K562 (cell line): ENCODE data around the gene PDLIM5. TPM values are rescaled to one million over a fixed set of nuclear protein-coding genes. Genes with fewer than 3 reads are reported as not detected.

Experiments
- ATAC-seq: fragments of 200-7000 bp; cut with Tn5 transposase; 3 replicates; pipeline ENCODE4 v1.9.1; 2020; ENCODE audit warnings: moderate library complexity
- BruUV-seq: library from RNA; stranded (reverse); fragments of 400-500 nt; replicated peaks from 2 replicates; lab custom pipeline; 2021; lab: Mats Ljungman, UMichigan
- CTCF ChIA-PET: fragments of 300-600 bp; formaldehyde crosslinking; extraction: SDS; loops from one replicate; lab custom pipeline; 2021; ENCODE audit warnings: low intra/inter-chr PET ratio; lab: Yijun Ruan, JAX
- POLR2A ChIA-PET: fragments of 300-600, 350-650 bp; sonication (Branson Sonifier 250); formaldehyde crosslinking; extraction: SDS; loops from one replicate; lab custom pipeline; 2021; ENCODE audit warnings: antibody characterized with exemption, inconsistent platforms; lab: Yijun Ruan, JAX
- DNase-seq, 4 experiments: peaks; one replicate each; pipeline versions ENCODE4 v3.0.0 to v3.0.0-alpha.2; 2011 to 2018; ENCODE audit warnings: low spot score in 3 of 4, mixed read lengths in 3 of 4; ENCODE audit errors: extremely low read depth in 1 of 4
- FAIRE-seq: peaks from 2 replicates; lab custom pipeline; 2011; peaks lifted over from hg19 to GRCh38; lab: Jason Lieb, UNC
- H2AFZ ChIP-seq: 2 replicates; pipeline ENCODE4 v1.6.0; 2011; ENCODE audit warnings: low read depth, low read length, control low read depth, inconsistent platforms
- H3K27ac ChIP-seq: fragments of 200-600 bp; 3 replicates; pipeline ENCODE4 v1.8.0; 2011; ENCODE audit warnings: low read depth, mild to moderate bottlenecking, control low read depth, inconsistent platforms, low read length, moderate library complexity, mixed read lengths; ENCODE audit errors: extremely low read depth
- H3K27me3 ChIP-seq, 2 experiments: fragments of 300-600 bp in 1 of 2; 2 replicates in 1 of 2; 3 replicates in 1 of 2; pipeline versions ENCODE4 v1.6.0 to v1.8.0; 2011; ENCODE audit warnings: inconsistent platforms in 2 of 2, low read length in 2 of 2, mild to moderate bottlenecking in 1 of 2, mixed read lengths in 1 of 2, moderate library complexity in 1 of 2; ENCODE audit not compliant: control insufficient read depth in 2 of 2, insufficient read depth in 2 of 2
- H3K36me3 ChIP-seq: fragments of 300-600 bp; 3 replicates; pipeline ENCODE4 v1.8.0; 2011; ENCODE audit warnings: mild to moderate bottlenecking, low read length, inconsistent platforms; ENCODE audit not compliant: control insufficient read depth, insufficient read depth
- H3K4me1 ChIP-seq, 2 experiments: fragments of 200-600 bp in 1 of 2; replicated peaks in 1 of 2; 2 replicates in 1 of 2; 3 replicates in 1 of 2; pipeline versions ENCODE4 v1.5.1 to v1.8.0; 2011; ENCODE audit warnings: inconsistent platforms in 2 of 2, low read length in 2 of 2, mild to moderate bottlenecking in 1 of 2, mixed read lengths in 1 of 2, moderate library complexity in 1 of 2; ENCODE audit not compliant: control insufficient read depth in 2 of 2, insufficient read depth in 2 of 2
- H3K4me2 ChIP-seq: 2 replicates; pipeline ENCODE4 v1.6.1; 2011; ENCODE audit warnings: low read length, control low read depth, inconsistent platforms, mixed read lengths; ENCODE audit not compliant: insufficient read depth
- H3K4me3 ChIP-seq: fragments of 200-600 bp; sonication (generic), shearing (Covaris generic); 2 replicates; pipeline ENCODE4 v1.5.1; 2016; ENCODE audit warnings: control low read depth, inconsistent platforms
- H3K79me2 ChIP-seq: fragments of 200-600 bp; 3 replicates; pipeline ENCODE4 v1.8.0; 2011; ENCODE audit warnings: low read length, inconsistent platforms; ENCODE audit not compliant: control insufficient read depth, insufficient read depth
- H3K9ac ChIP-seq, 2 experiments: 2 replicates each; pipeline versions ENCODE4 v1.6.0 to v1.6.1; 2011; ENCODE audit warnings: low read depth in 2 of 2, low read length in 2 of 2, control low read depth in 1 of 2, inconsistent platforms in 1 of 2, mild to moderate bottlenecking in 1 of 2, mixed read lengths in 1 of 2; ENCODE audit not compliant: insufficient read depth in 1 of 2
- H3K9me1 ChIP-seq: one replicate; pipeline ENCODE4 v1.6.0; 2011; ENCODE audit warnings: inconsistent platforms, mild to moderate bottlenecking, low read length, moderate library complexity; ENCODE audit not compliant: control insufficient read depth, insufficient read depth
- H3K9me3 ChIP-seq: replicated peaks from 2 replicates; pipeline ENCODE4 v1.5.1; 2011; ENCODE audit warnings: low read depth, low read length, inconsistent platforms; ENCODE audit not compliant: control insufficient read depth, insufficient read depth
- H4K20me1 ChIP-seq: replicated peaks from 2 replicates; pipeline ENCODE4 v1.6.1; 2011; ENCODE audit warnings: low read length, inconsistent platforms, mixed read lengths; ENCODE audit not compliant: control insufficient read depth, insufficient read depth
- BRD9 ChIP-seq: fragments of 450-650 bp; IDR thresholded peaks from 2 replicates; pipeline ENCODE4 v1.6.1; 2018; ENCODE audit warnings: low read depth; ENCODE audit not compliant: partially characterized antibody
- CC2D1A ChIP-seq: fragments of 450-650 bp; IDR thresholded peaks from 2 replicates; pipeline ENCODE4 v1.6.1; 2017; ENCODE audit warnings: mild to moderate bottlenecking
- TBP ChIP-seq: optimal IDR thresholded peaks from 2 replicates; pipeline ENCODE3; 2011; ENCODE audit warnings: low read depth, low read length, improper control_type of control experiment
- ZBTB33 ChIP-seq: sonication (generic); formaldehyde crosslinking; IDR thresholded peaks from 2 replicates; pipeline ENCODE4 v1.8.1; 2023; ENCODE audit warnings: mild to moderate bottlenecking, missing genetic modification reagents
- ZKSCAN8 ChIP-seq: fragments of 200-800 bp; sonication (Bioruptor generic); IDR thresholded peaks from 2 replicates; pipeline ENCODE4 v1.6.1; 2016; ENCODE audit warnings: missing genetic modification characterization, missing compliant biosample characterization
- ZNF224 ChIP-seq: sonication (generic); formaldehyde crosslinking; IDR thresholded peaks from 2 replicates; pipeline ENCODE4 v1.8.0; 2022; ENCODE audit warnings: mild to moderate bottlenecking, missing genetic modification reagents
- WGBS: fragments of 100-300 bp; shearing (Covaris generic); methylation state at CpG from one replicate; pipeline ENCODE4 v1.1.6; 2016; ENCODE audit warnings: low coverage, mixed read lengths; ENCODE audit not compliant: insufficient coverage; ENCODE audit errors: missing lambda C conversion rate; 5-methylcytosine and 5-hydroxymethylcytosine counted together
- in situ Hi-C: fragments of 300-500 bp; cut with MboI; formaldehyde crosslinking; loops from 4 replicates; pipeline ENCODE4 v1.15.0; 2018; ENCODE audit warnings: inconsistent platforms, mixed read lengths
- intact Hi-C: fragments of 100-400 bp; cut with micrococcal nuclease; formaldehyde crosslinking; loops from 2 replicates; pipeline ENCODE4 v1.14.2; 2022
- polyA plus RNA-seq, 8 experiments: library from polyadenylated mRNA; depleted of rRNA in 4 of 8; stranded (reverse) in 5 of 8; unstranded in 3 of 8; fragments of >200 nt; fragmentation: Nextera tagmentation in 2 of 8; fragmentation: Illumina TruSeq in 1 of 8; extraction: Ambion mirVana in 2 of 8; extraction: Trizol in 1 of 8; gene quantifications; 2 replicates each; pipeline versions ENCODE4 v1.2.1 to v1.2.3, GENCODE V29; 2011 to 2014; ENCODE audit warnings: inconsistent platforms in 1 of 8, missing spikeins in 1 of 8
- total RNA-seq, 7 experiments: library from RNA; depleted of rRNA in 6 of 7; stranded (reverse); fragments of >200 nt in 6 of 7; fragmentation: Illumina TruSeq in 2 of 7; extraction: Trizol in 2 of 7; gene quantifications; 2 replicates each; pipeline versions ENCODE4 v1.2.1 to v1.2.3, GENCODE V29; 2011 to 2021; ENCODE audit warnings: low replicate concordance in 1 of 7
- TF ChIP-seq, protein P1 (sequence below): fragments of 450-650 bp; formaldehyde crosslinking; IDR thresholded peaks from 2 replicates; pipeline ENCODE4 v1.4.0; 2020; ENCODE audit warnings: mild to moderate bottlenecking, mixed read lengths

Gene PDLIM5
- total and polyA plus RNA-seq, 9 of the 15 experiments (the other 6 are each of a cell fraction or from before 2014, with no cell fraction given): 36.9 to 127 (median 62.5) TPM

DNA sequence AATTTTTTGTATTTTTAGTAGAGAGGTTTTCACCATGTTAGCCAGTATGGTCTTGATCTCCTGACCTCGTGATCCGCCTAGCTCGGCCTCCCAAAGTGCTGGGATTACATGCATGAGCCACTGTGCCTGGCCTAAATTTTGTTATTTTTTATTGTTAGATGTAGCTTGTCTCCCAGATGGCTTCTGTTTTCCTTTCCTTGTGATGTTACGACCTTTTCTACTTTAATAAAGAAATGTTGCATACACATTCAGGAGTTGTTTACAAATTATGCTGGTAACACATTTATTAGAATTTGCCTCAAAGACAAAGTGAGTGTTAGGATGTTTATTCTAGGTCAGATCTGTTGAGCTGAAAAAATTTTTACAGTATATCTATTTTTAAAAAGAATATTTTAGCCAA is 18.4 kb downstream of the PDLIM5 start:
- in situ Hi-C loops (no loop called here), intact Hi-C loops (no loop called here)
- H3K9me1 ChIP-seq: no peaks in the 10 kb centered on the region
- no peak for DNase-seq
- ATAC-seq: no peak
- FAIRE-seq: no peak
- H3K27ac ChIP-seq: no peak overlapping the region
- ChIA-PET CTCF (no interaction called here), POLR2A (no interaction called here)
- no peaks in the 10 kb centered on the region; the same call in 1 of the 2 replicates for H3K9me3 ChIP-seq
- H3K4me1 ChIP-seq: peaks cover 8 to 16% of the 10 kb centered on the region in 2 experiments; a peak in 4 of 5 replicates
- no peak overlapping the region for H2AFZ ChIP-seq
- H3K27me3 ChIP-seq: no peaks in the 10 kb centered on the region
- H4K20me1 ChIP-seq: no peaks in the 10 kb centered on the region
- H3K36me3 ChIP-seq: peaks cover 11% of the 10 kb centered on the region; the same call in 1 of the 3 replicates
- H3K4me3 ChIP-seq: no peak overlapping the region
- TF ChIP-seq BRD9 (no peak), CC2D1A (peak; percentile 18; the same call in 1 of the 2 replicates), ZKSCAN8 (CRISPR knock-in tag) (no peak), TBP (no peak), ZNF224 (CRISPR knock-in tag) (no peak), ZBTB33 (CRISPR knock-in tag) (0 out of 2 replicates have a peak, but pooled peaks have one; percentile 32)
- TF ChIP-seq, protein P1, sequence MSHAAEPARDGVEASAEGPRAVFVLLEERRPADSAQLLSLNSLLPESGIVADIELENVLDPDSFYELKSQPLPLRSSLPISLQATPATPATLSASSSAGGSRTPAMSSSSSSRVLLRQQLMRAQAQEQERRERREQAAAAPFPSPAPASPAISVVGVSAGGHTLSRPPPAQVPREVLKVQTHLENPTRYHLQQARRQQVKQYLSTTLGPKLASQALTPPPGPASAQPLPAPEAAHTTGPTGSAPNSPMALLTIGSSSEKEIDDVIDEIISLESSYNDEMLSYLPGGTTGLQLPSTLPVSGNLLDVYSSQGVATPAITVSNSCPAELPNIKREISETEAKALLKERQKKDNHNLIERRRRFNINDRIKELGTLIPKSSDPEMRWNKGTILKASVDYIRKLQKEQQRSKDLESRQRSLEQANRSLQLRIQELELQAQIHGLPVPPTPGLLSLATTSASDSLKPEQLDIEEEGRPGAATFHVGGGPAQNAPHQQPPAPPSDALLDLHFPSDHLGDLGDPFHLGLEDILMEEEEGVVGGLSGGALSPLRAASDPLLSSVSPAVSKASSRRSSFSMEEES (CRISPR knock-in tag): no peak
- 95% methylated on average over 4 of the region's 4 CpGs for WGBS
- H3K79me2 ChIP-seq: peaks cover 89% of the 10 kb centered on the region
- no TSS peak for BruUV-seq
- H3K9ac ChIP-seq: no peak overlapping the region
- no peak overlapping the region for H3K4me2 ChIP-seq
